PC-3 (cell line): ENCODE measurements around the gene TMEM94. TPM values are rescaled to one million over a fixed set of nuclear protein-coding genes. Genes with fewer than 3 reads are reported as not detected.

ENCODE experiments used
- ATAC-seq: fragments of 200-7000 bp; cut with Tn5 transposase; 2 replicates; pipeline ENCODE4 v1.9.1; 2020; ENCODE audit warnings: mild to moderate bottlenecking, moderate library complexity
- BruUV-seq: library from RNA; stranded (reverse); fragments of 400-500 nt; replicated peaks from 2 replicates; lab custom pipeline; 2021; lab: Mats Ljungman, UMichigan
- CTCF ChIA-PET: fragments of 300-600 bp; sonication (Branson Sonifier 250); formaldehyde crosslinking; loops from one replicate; lab custom pipeline; 2022; ENCODE audit warnings: antibody characterized with exemption; lab: Charles Lee
- POLR2A ChIA-PET: fragments of 300-600 bp; sonication (Branson Sonifier 250); formaldehyde crosslinking; loops from one replicate; lab custom pipeline; 2022; ENCODE audit warnings: antibody characterized with exemption; ENCODE audit not compliant: unreplicated experiment; lab: Charles Lee
- DNase-seq: peaks from one replicate; pipeline ENCODE4 v3.0.0-alpha.2; 2015
- H2AFZ ChIP-seq: fragments of 300-600 bp; sonication (generic); 2 replicates; pipeline ENCODE4 v1.6.0; 2016; ENCODE audit warnings: antibody characterized with exemption, low read length
- H3F3A ChIP-seq: fragments of 300-600 bp; sonication (generic); one replicate; pipeline ENCODE4 v1.6.0; 2017; ENCODE audit warnings: antibody characterized with exemption, low read length, control low read depth, mild to moderate bottlenecking; ENCODE audit not compliant: unreplicated experiment
- H3K27ac ChIP-seq: fragments of 300-600 bp; sonication (generic); 2 replicates; pipeline ENCODE4 v1.5.1; 2016; ENCODE audit warnings: mild to moderate bottlenecking, low read length
- H3K27me3 ChIP-seq: fragments of 300-600 bp; sonication (generic); 2 replicates; pipeline ENCODE4 v1.6.1; 2016; ENCODE audit warnings: low read length, mixed read lengths
- H3K36me3 ChIP-seq: fragments of 300-600 bp; sonication (generic); 2 replicates; pipeline ENCODE4 v1.6.1; 2016; ENCODE audit warnings: low read depth, mixed run types, low read length, mixed read lengths
- H3K4me1 ChIP-seq: fragments of 300-600 bp; sonication (generic); 2 replicates; pipeline ENCODE4 v1.5.1; 2016; ENCODE audit warnings: low read length; ENCODE audit not compliant: insufficient read depth
- H3K4me2 ChIP-seq: fragments of 300-600 bp; sonication (generic); 2 replicates; pipeline ENCODE4 v1.6.0; 2016; ENCODE audit warnings: low read length
- H3K4me3 ChIP-seq: fragments of 300-600 bp; sonication (generic); 2 replicates; pipeline ENCODE4 v1.5.1; 2016; ENCODE audit warnings: mild to moderate bottlenecking, low read length, mixed read lengths
- H3K79me2 ChIP-seq: fragments of 300-600 bp; sonication (generic); 2 replicates; pipeline ENCODE4 v1.6.1; 2017; ENCODE audit warnings: low read length, mixed read lengths
- H3K9ac ChIP-seq: fragments of 300-600 bp; sonication (generic); 2 replicates; pipeline ENCODE4 v1.6.0; 2016; ENCODE audit warnings: mild to moderate bottlenecking, low read length
- H3K9me2 ChIP-seq: fragments of 300-600 bp; sonication (generic); replicated peaks from 2 replicates; pipeline ENCODE4 v1.6.1; 2016; ENCODE audit warnings: mixed run types, low read length, mixed read lengths
- H3K9me3 ChIP-seq: fragments of 300-600 bp; sonication (generic); 2 replicates; pipeline ENCODE4 v1.6.1; 2016; ENCODE audit warnings: low read length, mixed read lengths
- H4K20me1 ChIP-seq: fragments of 300-600 bp; sonication (generic); 2 replicates; pipeline ENCODE4 v1.6.1; 2016; ENCODE audit warnings: low read length, mixed read lengths
- EZH2 ChIP-seq: fragments of 300-600 bp; sonication (generic); IDR thresholded peaks from one replicate; pipeline ENCODE4 v1.6.1; 2017; ENCODE audit warnings: antibody characterized with exemption, mild to moderate bottlenecking, low read length; ENCODE audit not compliant: unreplicated experiment
- EZH2phosphoT487 ChIP-seq: fragments of 300-600 bp; sonication (generic); IDR thresholded peaks from 2 replicates; pipeline ENCODE4 v1.6.1; 2018; ENCODE audit warnings: mild to moderate bottlenecking, antibody characterized with exemption, low read length, borderline replicate concordance
- intact Hi-C: fragments of 100-400 bp; cut with micrococcal nuclease; formaldehyde crosslinking; loops from 2 replicates; pipeline ENCODE4 v1.9.0; 2023
- total RNA-seq: library from RNA; depleted of rRNA; stranded (reverse); fragments of >200 nt; gene quantifications from 2 replicates; pipeline ENCODE4 v1.2.3, GENCODE V29; 2014
- TF ChIP-seq, protein P1 (sequence below): fragments of 300-600 bp; sonication (generic); conservative IDR thresholded peaks from 2 replicates; pipeline ENCODE4 v1.5.1; 2017; ENCODE audit warnings: antibody characterized with exemption, low read depth, mild to moderate bottlenecking, low read length

Gene TMEM94
- total RNA-seq, 1 experiment from 2014 or later, result 45.6 TPM

DNA sequence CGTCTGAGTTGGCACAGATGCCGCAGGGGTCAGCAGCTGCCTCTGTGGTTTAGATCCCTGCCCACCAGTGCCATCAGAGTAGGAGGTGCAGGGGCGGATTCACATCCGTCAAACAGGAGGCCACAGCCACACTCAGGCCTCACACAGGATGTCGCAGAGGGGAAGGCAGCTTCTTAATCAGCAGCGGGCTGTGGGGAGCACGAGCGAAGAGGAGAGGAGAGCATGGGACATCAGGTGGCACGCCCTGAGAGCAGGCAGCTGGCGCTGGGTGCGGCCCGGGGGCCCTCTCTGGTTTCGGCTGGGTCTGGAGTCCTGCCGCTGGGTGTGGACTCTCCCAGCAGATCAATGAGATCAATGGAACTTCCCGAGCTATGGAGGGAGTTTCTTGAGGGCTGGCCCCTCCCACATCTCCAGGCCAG, 78.7 kb downstream of the TMEM94 start:
- peaks cover 13% of the 10 kb centered on the region for H3K79me2 ChIP-seq
- POLR2A ChIA-PET, result interaction anchor here (0.6 kb wide), 1 partner anchor 79 kb away, joined by 3 read pairs; the partner anchor contains the start of gene TMEM94
- peaks cover 10% of the 10 kb centered on the region; the same call in 1 of the 2 replicates for H3K4me1 ChIP-seq
- no peak overlapping the region for H3K4me2 ChIP-seq
- H3K9me3 ChIP-seq, result no peaks in the 10 kb centered on the region
- H3K4me3 ChIP-seq, result no peak overlapping the region
- intact Hi-C loops, result no loop called here
- DNase-seq (no peak), ATAC-seq (no peak)
- no peak overlapping the region for H3K27ac ChIP-seq
- CTCF ChIA-PET, result no interaction called here
- BruUV-seq, result no TSS peak
- H3K9me2 ChIP-seq, result no peaks in the 10 kb centered on the region
- H4K20me1 ChIP-seq, result peaks cover 4% of the 10 kb centered on the region; the same call in 1 of the 2 replicates
- H2AFZ ChIP-seq, result no peak overlapping the region
- H3K27me3 ChIP-seq, result no peaks in the 10 kb centered on the region
- no peak for TF ChIP-seq EZH2
- no peak overlapping the region for H3K9ac ChIP-seq
- peaks cover 10% of the 10 kb centered on the region; the same call in 1 of the 2 replicates for H3K36me3 ChIP-seq
- no peaks in the 10 kb centered on the region for H3F3A ChIP-seq

- ATAC-seq (no peak), DNase-seq (no peak)
- H3K4me1 ChIP-seq, result peaks cover 9% of the 10 kb centered on the region; the same call in 1 of the 2 replicates
- H3K79me2 ChIP-seq, result peaks cover 17% of the 10 kb centered on the region
- no peak overlapping the region for H3K27ac ChIP-seq
- H3K9ac ChIP-seq, result no peak overlapping the region
- H2AFZ ChIP-seq, result no peak overlapping the region
- peaks cover 6% of the 10 kb centered on the region; the same call in 1 of the 2 replicates for H4K20me1 ChIP-seq
- H3K9me2 ChIP-seq, result no peaks in the 10 kb centered on the region
- H3K27me3 ChIP-seq, result no peaks in the 10 kb centered on the region
- H3K9me3 ChIP-seq, result no peaks in the 10 kb centered on the region
- ChIA-PET CTCF (no interaction called here), POLR2A (no interaction called here)
- no peak overlapping the region for H3K4me3 ChIP-seq
- H3F3A ChIP-seq, result no peaks in the 10 kb centered on the region
- no peak for TF ChIP-seq EZH2phosphoT487
- TF ChIP-seq, protein P1, sequence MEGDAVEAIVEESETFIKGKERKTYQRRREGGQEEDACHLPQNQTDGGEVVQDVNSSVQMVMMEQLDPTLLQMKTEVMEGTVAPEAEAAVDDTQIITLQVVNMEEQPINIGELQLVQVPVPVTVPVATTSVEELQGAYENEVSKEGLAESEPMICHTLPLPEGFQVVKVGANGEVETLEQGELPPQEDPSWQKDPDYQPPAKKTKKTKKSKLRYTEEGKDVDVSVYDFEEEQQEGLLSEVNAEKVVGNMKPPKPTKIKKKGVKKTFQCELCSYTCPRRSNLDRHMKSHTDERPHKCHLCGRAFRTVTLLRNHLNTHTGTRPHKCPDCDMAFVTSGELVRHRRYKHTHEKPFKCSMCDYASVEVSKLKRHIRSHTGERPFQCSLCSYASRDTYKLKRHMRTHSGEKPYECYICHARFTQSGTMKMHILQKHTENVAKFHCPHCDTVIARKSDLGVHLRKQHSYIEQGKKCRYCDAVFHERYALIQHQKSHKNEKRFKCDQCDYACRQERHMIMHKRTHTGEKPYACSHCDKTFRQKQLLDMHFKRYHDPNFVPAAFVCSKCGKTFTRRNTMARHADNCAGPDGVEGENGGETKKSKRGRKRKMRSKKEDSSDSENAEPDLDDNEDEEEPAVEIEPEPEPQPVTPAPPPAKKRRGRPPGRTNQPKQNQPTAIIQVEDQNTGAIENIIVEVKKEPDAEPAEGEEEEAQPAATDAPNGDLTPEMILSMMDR, result no peak
- no peak for TF ChIP-seq EZH2
- no peak overlapping the region for H3K4me2 ChIP-seq
- H3K36me3 ChIP-seq, result peaks cover 10% of the 10 kb centered on the region; the same call in 1 of the 2 replicates
- intact Hi-C loops, result no loop called here
- BruUV-seq, result no TSS peak
These were observed 79.4 kb downstream of the TMEM94 start for GRCh38 chr17:75535871-75536270.

DNA sequence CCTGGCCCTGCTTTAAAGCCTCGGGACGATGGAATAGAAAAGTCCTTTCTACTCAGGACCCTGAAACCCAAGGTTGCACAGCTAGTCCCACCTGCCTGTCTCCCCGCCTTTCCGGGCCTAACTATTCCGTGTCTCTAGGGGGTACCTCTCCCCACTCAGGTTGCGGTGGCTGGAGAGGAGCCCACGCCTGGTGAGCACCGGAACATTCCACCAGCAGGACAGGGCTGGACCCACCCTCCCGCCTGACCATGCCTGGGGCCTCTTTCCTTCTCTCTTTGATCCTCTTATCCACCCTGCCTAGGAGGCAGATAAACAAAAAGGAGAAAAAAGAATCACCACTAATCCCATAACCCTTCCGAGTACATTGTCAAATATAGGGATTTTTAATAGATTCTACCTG, 79.9 kb downstream of the TMEM94 start:
- H3K27ac ChIP-seq, result no peak overlapping the region
- ChIA-PET CTCF (no interaction called here), POLR2A (no interaction called here)
- H3K9ac ChIP-seq, result no peak overlapping the region
- no peaks in the 10 kb centered on the region for H3K9me2 ChIP-seq
- H3K4me3 ChIP-seq, result no peak overlapping the region
- BruUV-seq, result no TSS peak
- H4K20me1 ChIP-seq, result 0 out of 2 replicates have a peak, but pooled peaks cover 4% of the 10 kb centered on the region
- no peak overlapping the region for H2AFZ ChIP-seq
- H3K4me1 ChIP-seq, result peaks cover 4% of the 10 kb centered on the region; the same call in 1 of the 2 replicates
- ATAC-seq (no peak), DNase-seq (no peak)
- TF ChIP-seq EZH2phosphoT487 (no peak), EZH2 (no peak)
- TF ChIP-seq, protein P1, result no peak
- no peaks in the 10 kb centered on the region for H3K27me3 ChIP-seq
- no peak overlapping the region for H3K4me2 ChIP-seq
- H3K79me2 ChIP-seq, result peaks cover 18% of the 10 kb centered on the region
- peaks cover 10% of the 10 kb centered on the region; the same call in 1 of the 2 replicates for H3K36me3 ChIP-seq
- intact Hi-C loops, result no loop called here
- no peaks in the 10 kb centered on the region for H3K9me3 ChIP-seq
- no peaks in the 10 kb centered on the region for H3F3A ChIP-seq
